ENCODE measurements around the gene PRMT7. TPM values are rescaled to one million over a fixed set of nuclear protein-coding genes. Genes with fewer than 3 reads are reported as not detected.

Gene PRMT7, protein sequence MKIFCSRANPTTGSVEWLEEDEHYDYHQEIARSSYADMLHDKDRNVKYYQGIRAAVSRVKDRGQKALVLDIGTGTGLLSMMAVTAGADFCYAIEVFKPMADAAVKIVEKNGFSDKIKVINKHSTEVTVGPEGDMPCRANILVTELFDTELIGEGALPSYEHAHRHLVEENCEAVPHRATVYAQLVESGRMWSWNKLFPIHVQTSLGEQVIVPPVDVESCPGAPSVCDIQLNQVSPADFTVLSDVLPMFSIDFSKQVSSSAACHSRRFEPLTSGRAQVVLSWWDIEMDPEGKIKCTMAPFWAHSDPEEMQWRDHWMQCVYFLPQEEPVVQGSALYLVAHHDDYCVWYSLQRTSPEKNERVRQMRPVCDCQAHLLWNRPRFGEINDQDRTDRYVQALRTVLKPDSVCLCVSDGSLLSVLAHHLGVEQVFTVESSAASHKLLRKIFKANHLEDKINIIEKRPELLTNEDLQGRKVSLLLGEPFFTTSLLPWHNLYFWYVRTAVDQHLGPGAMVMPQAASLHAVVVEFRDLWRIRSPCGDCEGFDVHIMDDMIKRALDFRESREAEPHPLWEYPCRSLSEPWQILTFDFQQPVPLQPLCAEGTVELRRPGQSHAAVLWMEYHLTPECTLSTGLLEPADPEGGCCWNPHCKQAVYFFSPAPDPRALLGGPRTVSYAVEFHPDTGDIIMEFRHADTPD
- total RNA-seq = 58.9 and 77.9 TPM in 2 replicates

DNA sequence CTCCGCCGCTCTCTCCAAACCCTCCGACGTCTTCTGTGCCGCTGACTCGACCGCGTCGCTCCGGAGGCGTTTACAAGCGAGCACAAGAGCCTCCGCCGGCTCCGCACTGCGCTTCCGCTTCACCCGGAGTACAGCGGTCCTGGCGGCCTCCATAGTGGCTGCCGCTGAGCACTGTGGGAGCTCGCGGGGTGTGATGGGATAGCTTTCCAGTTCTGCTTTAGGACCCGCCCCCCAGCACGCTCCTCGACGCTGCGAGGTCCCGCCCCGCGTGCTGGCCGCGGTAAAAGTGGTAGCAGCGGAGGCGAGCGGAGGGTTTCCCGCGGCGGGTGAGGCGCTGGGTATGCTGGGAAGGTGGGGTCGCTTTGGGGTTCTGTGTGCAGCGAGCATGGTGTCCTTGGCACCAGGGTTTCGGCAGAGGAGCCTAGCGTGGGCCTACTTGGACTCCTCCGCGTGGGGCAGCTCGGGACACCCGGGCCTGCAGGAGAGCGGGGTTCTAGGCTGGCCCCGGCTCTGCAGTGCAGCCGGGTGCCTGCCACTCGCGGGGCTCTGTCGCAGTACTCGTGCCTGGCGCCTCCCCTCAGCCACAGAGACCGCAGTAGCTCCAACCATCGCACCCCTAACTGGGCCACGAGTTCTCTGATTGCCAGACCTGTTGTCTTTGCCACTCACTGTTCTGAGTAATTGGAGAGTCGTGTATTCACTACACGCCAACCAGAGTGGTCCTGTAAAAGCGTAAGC lies at the start of gene PRMT7, which contains the start of gene SLC7A6OS:
PRMT7 (plus strand) TSS at position 246 of the 738 bp plus-strand sequence. CDS start 4,961 bp downstream, outside the sequence.
SLC7A6OS (minus strand) TSS at position 173 of the 738 bp plus-strand sequence; CDS start at position 153, 20 bp downstream.

DNA sequence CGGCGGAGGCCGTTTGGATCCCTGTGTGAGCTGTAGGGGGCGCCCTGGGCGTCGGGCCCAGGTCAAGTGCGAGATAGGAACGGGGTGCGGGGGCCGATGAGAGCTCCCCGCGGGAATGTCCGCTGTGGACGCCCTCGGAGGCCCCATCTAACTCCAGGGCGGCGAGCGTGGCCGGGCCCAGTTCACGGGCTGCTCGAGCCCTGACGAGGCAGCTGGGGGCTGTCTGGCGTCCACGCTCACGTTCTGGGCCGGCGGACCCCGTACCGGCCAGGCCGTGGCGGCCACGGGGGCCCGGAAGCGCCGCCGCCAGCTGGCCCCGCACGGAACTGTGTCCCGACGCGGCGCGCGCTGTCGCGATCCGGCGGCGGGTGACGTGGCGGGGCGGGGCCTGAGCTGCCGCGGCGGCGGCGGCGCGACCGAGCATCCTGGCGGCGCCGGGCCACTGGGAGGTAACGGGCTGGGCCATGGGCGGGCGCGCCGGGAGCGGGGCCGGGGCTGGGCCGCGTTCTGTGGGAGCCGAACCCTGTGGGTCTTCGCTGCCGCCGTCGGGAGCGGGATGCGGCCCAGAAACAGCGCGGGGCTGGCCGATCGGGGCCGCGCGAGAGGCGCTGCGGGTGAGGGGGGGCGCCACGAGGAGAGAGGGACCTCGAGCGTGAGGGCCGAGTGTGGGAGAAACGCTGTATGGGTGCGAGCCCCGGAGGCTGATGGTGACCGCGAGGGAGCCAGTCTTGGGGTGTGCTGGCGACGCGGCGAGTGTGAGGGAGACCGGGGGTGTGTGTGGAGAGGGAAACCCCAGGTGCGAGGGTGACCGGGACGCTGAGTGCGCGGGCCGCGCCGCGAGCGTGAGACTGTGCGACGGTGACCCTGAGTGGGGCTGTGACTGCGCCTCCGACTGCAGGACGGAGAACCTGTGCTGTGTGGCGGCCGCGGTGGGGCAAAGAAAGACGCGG lies 46.4 kb upstream of the PRMT7 start, which contains the start of gene SLC7A6:
SLC7A6 (plus strand) TSS at position 399 of the 950 bp plus-strand sequence. CDS start 10,201 bp downstream, outside the sequence.

Other genes starting within 250 kb of the PRMT7 start
- 8.1 and 15.1 TPM in 2 replicates for gene NFATC3, start 225.6 kb upstream of the PRMT7 start, total RNA-seq
- 0.15 and 0.99 TPM in 2 replicates for gene ESRP2, start 74.9 kb upstream of the PRMT7 start, total RNA-seq
- 26.6 and 44.8 TPM in 2 replicates for gene PLA2G15, start 65.6 kb upstream of the PRMT7 start, total RNA-seq
- 13.8 and 23.2 TPM in 2 replicates for gene SLC7A6, start 46.5 kb upstream of the PRMT7 start, total RNA-seq
- 16.0 and 19.5 TPM in 2 replicates for gene SLC7A6OS, start 73 bp upstream of the PRMT7 start, total RNA-seq
- 0.33 TPM in 1 of 2 replicates, not detected in the other for gene SMPD3, start 137.5 kb downstream of the PRMT7 start, total RNA-seq
- 42.8 and 44.8 TPM in 2 replicates for gene ZFP90, start 228.3 kb downstream of the PRMT7 start, total RNA-seq